ENCODE data around the gene SCUBE3.

GRCh38 chr6:35168461-35168861, 45.3 kb upstream of the SCUBE3 start:
- TF ChIP-seq, protein P1, sequence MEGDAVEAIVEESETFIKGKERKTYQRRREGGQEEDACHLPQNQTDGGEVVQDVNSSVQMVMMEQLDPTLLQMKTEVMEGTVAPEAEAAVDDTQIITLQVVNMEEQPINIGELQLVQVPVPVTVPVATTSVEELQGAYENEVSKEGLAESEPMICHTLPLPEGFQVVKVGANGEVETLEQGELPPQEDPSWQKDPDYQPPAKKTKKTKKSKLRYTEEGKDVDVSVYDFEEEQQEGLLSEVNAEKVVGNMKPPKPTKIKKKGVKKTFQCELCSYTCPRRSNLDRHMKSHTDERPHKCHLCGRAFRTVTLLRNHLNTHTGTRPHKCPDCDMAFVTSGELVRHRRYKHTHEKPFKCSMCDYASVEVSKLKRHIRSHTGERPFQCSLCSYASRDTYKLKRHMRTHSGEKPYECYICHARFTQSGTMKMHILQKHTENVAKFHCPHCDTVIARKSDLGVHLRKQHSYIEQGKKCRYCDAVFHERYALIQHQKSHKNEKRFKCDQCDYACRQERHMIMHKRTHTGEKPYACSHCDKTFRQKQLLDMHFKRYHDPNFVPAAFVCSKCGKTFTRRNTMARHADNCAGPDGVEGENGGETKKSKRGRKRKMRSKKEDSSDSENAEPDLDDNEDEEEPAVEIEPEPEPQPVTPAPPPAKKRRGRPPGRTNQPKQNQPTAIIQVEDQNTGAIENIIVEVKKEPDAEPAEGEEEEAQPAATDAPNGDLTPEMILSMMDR (IDR thresholded peaks at IDR 0.05; ENCODE audit: insufficient read depth, low read length): no peak
- TF ChIP-seq SPI1 (IDR thresholded peaks at IDR 0.05; ENCODE audit: borderline replicate concordance, low read depth) (no peak), POLR2AphosphoS5 (IDR thresholded peaks at IDR 0.05; ENCODE audit: low read depth) (no peak)
- TF ChIP-seq, protein P2, sequence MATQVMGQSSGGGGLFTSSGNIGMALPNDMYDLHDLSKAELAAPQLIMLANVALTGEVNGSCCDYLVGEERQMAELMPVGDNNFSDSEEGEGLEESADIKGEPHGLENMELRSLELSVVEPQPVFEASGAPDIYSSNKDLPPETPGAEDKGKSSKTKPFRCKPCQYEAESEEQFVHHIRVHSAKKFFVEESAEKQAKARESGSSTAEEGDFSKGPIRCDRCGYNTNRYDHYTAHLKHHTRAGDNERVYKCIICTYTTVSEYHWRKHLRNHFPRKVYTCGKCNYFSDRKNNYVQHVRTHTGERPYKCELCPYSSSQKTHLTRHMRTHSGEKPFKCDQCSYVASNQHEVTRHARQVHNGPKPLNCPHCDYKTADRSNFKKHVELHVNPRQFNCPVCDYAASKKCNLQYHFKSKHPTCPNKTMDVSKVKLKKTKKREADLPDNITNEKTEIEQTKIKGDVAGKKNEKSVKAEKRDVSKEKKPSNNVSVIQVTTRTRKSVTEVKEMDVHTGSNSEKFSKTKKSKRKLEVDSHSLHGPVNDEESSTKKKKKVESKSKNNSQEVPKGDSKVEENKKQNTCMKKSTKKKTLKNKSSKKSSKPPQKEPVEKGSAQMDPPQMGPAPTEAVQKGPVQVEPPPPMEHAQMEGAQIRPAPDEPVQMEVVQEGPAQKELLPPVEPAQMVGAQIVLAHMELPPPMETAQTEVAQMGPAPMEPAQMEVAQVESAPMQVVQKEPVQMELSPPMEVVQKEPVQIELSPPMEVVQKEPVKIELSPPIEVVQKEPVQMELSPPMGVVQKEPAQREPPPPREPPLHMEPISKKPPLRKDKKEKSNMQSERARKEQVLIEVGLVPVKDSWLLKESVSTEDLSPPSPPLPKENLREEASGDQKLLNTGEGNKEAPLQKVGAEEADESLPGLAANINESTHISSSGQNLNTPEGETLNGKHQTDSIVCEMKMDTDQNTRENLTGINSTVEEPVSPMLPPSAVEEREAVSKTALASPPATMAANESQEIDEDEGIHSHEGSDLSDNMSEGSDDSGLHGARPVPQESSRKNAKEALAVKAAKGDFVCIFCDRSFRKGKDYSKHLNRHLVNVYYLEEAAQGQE (IDR thresholded peaks at IDR 0.05; ENCODE audit: insufficient replicate concordance, low read depth): no peak

All from HL-60 (cell line).